ENCODE data around the gene AFF3.

Gene AFF3

DNA sequence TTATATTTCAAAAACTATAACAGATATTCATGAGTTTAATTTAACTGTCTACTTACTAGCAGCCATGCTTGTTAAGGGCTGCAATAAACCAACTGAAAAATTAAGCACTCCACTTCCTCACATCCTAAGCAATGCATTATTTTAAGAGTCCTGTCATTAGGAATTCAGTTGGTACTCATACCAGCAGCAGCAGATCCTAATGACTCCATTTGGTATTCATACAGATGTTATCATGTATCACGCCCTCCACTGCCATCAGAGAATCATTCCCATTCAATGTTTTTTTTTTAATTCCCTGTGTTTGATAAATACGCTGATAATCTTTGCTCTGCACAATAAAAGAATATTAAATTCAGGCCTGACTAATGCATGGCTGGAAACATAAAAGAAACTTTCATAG, 236.8 kb downstream of the AFF3 start:
- CTCF ChIA-PET: no interaction called here
- POLR2A ChIA-PET: no interaction called here
- TF ChIP-seq NFRKB (IDR thresholded peaks at IDR 0.05) (no peak), FOXA1 (IDR thresholded peaks at IDR 0.05) (no peak), SUZ12 (IDR thresholded peaks at IDR 0.05) (no peak), ZNF384 (IDR thresholded peaks at IDR 0.05) (no peak), FOXM1 (IDR thresholded peaks at IDR 0.05; ENCODE audit: borderline replicate concordance) (no peak), ARNT (IDR thresholded peaks at IDR 0.05) (no peak), HDGF (IDR thresholded peaks at IDR 0.05; ENCODE audit: borderline replicate concordance) (no peak), CTBP1 (IDR thresholded peaks at IDR 0.05; ENCODE audit: borderline replicate concordance) (no peak), L3MBTL2 (conservative IDR thresholded peaks at IDR 0.05) (no peak), BHLHE40 (IDR thresholded peaks at IDR 0.05; ENCODE audit: borderline replicate concordance) (no peak), LEF1 (IDR thresholded peaks at IDR 0.05; ENCODE audit: borderline replicate concordance) (no peak), TARDBP (IDR thresholded peaks at IDR 0.05) (no peak), PKNOX1 (IDR thresholded peaks at IDR 0.05) (no peak)
- DNase-seq (ENCODE audit: extremely low spot score): no peak

DNA sequence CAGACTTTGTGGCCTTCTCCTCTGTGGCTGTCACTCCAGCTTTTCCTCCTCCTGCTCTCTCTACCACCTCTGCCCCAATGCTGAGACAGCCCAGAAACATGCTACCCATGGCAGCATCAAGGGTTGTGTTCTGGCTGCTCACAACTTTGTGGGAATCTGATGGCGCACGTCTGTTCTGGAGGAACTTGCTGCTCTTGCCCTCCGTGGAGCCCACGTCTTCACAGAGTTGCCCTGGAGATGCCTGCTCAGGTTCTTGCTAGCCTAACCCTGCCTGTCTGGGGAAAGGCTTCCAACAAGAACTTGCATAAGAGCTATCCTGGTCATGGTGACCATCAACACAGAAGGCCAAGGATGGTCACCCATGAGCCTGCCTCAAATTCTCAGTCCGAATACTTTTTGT, 237.4 kb downstream of the AFF3 start:
- POLR2A ChIA-PET: no interaction called here
- TF ChIP-seq L3MBTL2 (conservative IDR thresholded peaks at IDR 0.05) (no peak), BHLHE40 (IDR thresholded peaks at IDR 0.05; ENCODE audit: borderline replicate concordance) (no peak), HDGF (IDR thresholded peaks at IDR 0.05; ENCODE audit: borderline replicate concordance) (no peak), CTBP1 (IDR thresholded peaks at IDR 0.05; ENCODE audit: borderline replicate concordance) (no peak), PKNOX1 (IDR thresholded peaks at IDR 0.05) (no peak), FOXM1 (IDR thresholded peaks at IDR 0.05; ENCODE audit: borderline replicate concordance) (no peak), LEF1 (IDR thresholded peaks at IDR 0.05; ENCODE audit: borderline replicate concordance) (no peak), TARDBP (IDR thresholded peaks at IDR 0.05) (no peak), NFRKB (IDR thresholded peaks at IDR 0.05) (no peak), FOXK2 (IDR thresholded peaks at IDR 0.05) (no peak)
- DNase-seq (ENCODE audit: extremely low spot score): no peak
- CTCF ChIA-PET: no interaction called here

- POLR2A ChIA-PET: no interaction called here
- TF ChIP-seq SP1 (IDR thresholded peaks at IDR 0.05): no peak
- TF ChIP-seq L3MBTL2 (conservative IDR thresholded peaks at IDR 0.05): no peak
- TF ChIP-seq CTBP1 (IDR thresholded peaks at IDR 0.05; ENCODE audit: borderline replicate concordance): no peak
- no peak for TF ChIP-seq FOXK2 (IDR thresholded peaks at IDR 0.05)
- no peak for TF ChIP-seq PKNOX1 (IDR thresholded peaks at IDR 0.05)
- no peak for TF ChIP-seq SUZ12 (IDR thresholded peaks at IDR 0.05)
- no peak for TF ChIP-seq ELF4 (IDR thresholded peaks at IDR 0.05)
- no peak for TF ChIP-seq HDGF (IDR thresholded peaks at IDR 0.05; ENCODE audit: borderline replicate concordance)
- TF ChIP-seq ARNT (IDR thresholded peaks at IDR 0.05): no peak
- TF ChIP-seq ZNF384 (IDR thresholded peaks at IDR 0.05): no peak
- TF ChIP-seq FOXA1 (IDR thresholded peaks at IDR 0.05): no peak
- no peak for TF ChIP-seq NFRKB (IDR thresholded peaks at IDR 0.05)
- no peak for TF ChIP-seq LEF1 (IDR thresholded peaks at IDR 0.05; ENCODE audit: borderline replicate concordance)
- no peak for DNase-seq (ENCODE audit: extremely low spot score)
- CTCF ChIA-PET: no interaction called here
These were observed 238.4 kb downstream of the AFF3 start for GRCh38 chr2:99903981-99904380.

DNA sequence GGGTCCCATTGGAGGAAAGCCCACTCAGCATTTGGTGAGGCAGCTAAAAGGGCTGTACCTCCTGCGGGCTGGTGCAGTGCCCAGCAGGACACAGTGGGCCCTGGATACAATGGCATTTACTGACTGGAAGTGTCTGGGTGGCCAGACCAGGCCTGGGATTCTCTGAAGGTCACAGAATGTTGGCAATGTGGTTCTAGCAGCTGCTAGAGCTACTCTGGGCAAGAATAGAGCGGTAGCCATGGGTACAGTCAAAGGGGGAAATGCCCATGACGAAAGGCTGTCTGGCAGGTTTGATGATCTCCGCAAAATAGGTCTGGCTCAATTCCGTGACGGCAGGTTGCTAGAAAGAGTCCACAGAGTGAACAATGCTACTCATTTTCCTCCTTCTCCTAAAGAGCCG, 241.8 kb downstream of the AFF3 start:
- CTCF ChIA-PET: no interaction called here
- no peak for TF ChIP-seq TARDBP (IDR thresholded peaks at IDR 0.05)
- no peak for TF ChIP-seq SUZ12 (IDR thresholded peaks at IDR 0.05)
- no peak for TF ChIP-seq CTBP1 (IDR thresholded peaks at IDR 0.05; ENCODE audit: borderline replicate concordance)
- no peak for TF ChIP-seq ELF4 (IDR thresholded peaks at IDR 0.05)
- TF ChIP-seq FOXK2 (IDR thresholded peaks at IDR 0.05): no peak
- no peak for TF ChIP-seq LEF1 (IDR thresholded peaks at IDR 0.05; ENCODE audit: borderline replicate concordance)
- POLR2A ChIA-PET: no interaction called here

GRCh38 chr2:99899882-99900281, 242.5 kb downstream of the AFF3 start:
- CTCF ChIA-PET: no interaction called here
- DNase-seq (ENCODE audit: extremely low spot score): no peak
- POLR2A ChIA-PET: no interaction called here
- TF ChIP-seq ZNF384 (IDR thresholded peaks at IDR 0.05): no peak
- TF ChIP-seq NFRKB (IDR thresholded peaks at IDR 0.05): no peak
- TF ChIP-seq BHLHE40 (IDR thresholded peaks at IDR 0.05; ENCODE audit: borderline replicate concordance): no peak
- no peak for TF ChIP-seq SUZ12 (IDR thresholded peaks at IDR 0.05)
- no peak for TF ChIP-seq CTBP1 (IDR thresholded peaks at IDR 0.05; ENCODE audit: borderline replicate concordance)
- no peak for TF ChIP-seq FOXM1 (IDR thresholded peaks at IDR 0.05; ENCODE audit: borderline replicate concordance)
- no peak for TF ChIP-seq L3MBTL2 (conservative IDR thresholded peaks at IDR 0.05)
- TF ChIP-seq ELF4 (IDR thresholded peaks at IDR 0.05): no peak
- no peak for TF ChIP-seq FOXK2 (IDR thresholded peaks at IDR 0.05)
- no peak for TF ChIP-seq SP1 (IDR thresholded peaks at IDR 0.05)
- TF ChIP-seq TARDBP (IDR thresholded peaks at IDR 0.05): no peak

More for the DNA sequence above, 241.8 kb downstream of the AFF3 start:
- DNase-seq (ENCODE audit: extremely low spot score): no peak

- CTCF ChIA-PET: interaction anchor here (0.6 kb wide), 1 partner anchor 55 kb away, joined by 3 read pairs; no protein-coding TSS in a partner anchor
- TF ChIP-seq FOXM1 (IDR thresholded peaks at IDR 0.05; ENCODE audit: borderline replicate concordance): no peak
- no peak for TF ChIP-seq ZNF384 (IDR thresholded peaks at IDR 0.05)
- TF ChIP-seq SUZ12 (IDR thresholded peaks at IDR 0.05): no peak
- TF ChIP-seq L3MBTL2 (conservative IDR thresholded peaks at IDR 0.05): no peak
- TF ChIP-seq CTBP1 (IDR thresholded peaks at IDR 0.05; ENCODE audit: borderline replicate concordance): no peak
- no peak for TF ChIP-seq BHLHE40 (IDR thresholded peaks at IDR 0.05; ENCODE audit: borderline replicate concordance)
- TF ChIP-seq ARNT (IDR thresholded peaks at IDR 0.05): no peak
- POLR2A ChIA-PET: no interaction called here
- DNase-seq (ENCODE audit: extremely low spot score): no peak
These were observed 243.1 kb downstream of the AFF3 start for GRCh38 chr2:99899058-99899855.

All from HEK293T (cell line).